ENCODE measurements around the gene SH3D21. TPM values are rescaled to one million over a fixed set of nuclear protein-coding genes. Genes with fewer than 3 reads are reported as not detected.
A peak's percentile ranks its signal among the peaks of the same experiment; 100 is the strongest.

The SH3D21 gene
- 1 to 10 TPM in 2 of 4 donors, under 1 TPM in 2; 0.16 to 3.0 (median 1.0) TPM for total RNA-seq
- 1 to 10 TPM; 1.8 to 7.4 (median 5.8) TPM for polyA plus RNA-seq

DNA sequence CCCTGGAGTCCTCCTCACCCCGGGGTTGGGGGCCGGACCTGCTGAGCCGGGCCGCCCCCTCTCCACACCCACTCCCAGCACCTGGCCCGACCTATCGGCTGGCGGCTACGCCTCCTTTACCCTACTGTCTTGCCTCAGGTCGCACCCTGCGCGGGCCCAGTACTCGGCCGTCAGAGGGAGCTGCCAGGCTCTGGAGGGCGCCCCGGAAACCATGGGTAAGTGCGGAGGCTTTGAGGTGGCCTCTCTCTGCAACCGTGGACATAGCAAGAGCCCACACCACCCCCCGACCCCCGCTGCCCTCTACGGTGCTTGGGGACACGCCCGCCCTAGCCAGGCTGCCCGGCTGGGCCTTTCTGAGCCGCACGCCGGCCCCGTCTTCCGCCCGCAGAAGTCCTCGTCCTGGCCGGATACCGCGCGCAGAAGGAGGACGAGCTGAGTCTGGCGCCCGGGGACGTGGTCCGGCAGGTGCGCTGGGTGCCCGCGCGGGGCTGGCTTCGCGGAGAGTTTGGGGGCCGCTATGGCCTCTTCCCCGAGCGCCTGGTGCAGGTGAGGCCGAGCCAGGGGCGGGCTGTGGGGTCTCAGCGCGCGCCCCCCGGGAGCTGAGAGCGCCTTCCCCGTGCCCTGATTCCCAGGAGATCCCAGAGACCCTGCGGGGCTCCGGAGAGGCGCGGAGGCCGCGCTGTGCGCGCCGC, at the start of gene SH3D21:
TSS of gene SH3D21 (plus strand) at position 159 of the 692 bp plus-strand sequence. CDS start at position 212, 53 bp downstream.
- peak in 2 of 4 donors; percentile 21 to 38 for TF ChIP-seq POLR2AphosphoS5 (IDR thresholded peaks at IDR 0.05)
- no peak for TF ChIP-seq EP300 (IDR thresholded peaks at IDR 0.05)
- TF ChIP-seq, protein P1, sequence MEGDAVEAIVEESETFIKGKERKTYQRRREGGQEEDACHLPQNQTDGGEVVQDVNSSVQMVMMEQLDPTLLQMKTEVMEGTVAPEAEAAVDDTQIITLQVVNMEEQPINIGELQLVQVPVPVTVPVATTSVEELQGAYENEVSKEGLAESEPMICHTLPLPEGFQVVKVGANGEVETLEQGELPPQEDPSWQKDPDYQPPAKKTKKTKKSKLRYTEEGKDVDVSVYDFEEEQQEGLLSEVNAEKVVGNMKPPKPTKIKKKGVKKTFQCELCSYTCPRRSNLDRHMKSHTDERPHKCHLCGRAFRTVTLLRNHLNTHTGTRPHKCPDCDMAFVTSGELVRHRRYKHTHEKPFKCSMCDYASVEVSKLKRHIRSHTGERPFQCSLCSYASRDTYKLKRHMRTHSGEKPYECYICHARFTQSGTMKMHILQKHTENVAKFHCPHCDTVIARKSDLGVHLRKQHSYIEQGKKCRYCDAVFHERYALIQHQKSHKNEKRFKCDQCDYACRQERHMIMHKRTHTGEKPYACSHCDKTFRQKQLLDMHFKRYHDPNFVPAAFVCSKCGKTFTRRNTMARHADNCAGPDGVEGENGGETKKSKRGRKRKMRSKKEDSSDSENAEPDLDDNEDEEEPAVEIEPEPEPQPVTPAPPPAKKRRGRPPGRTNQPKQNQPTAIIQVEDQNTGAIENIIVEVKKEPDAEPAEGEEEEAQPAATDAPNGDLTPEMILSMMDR (IDR thresholded peaks at IDR 0.05): no peak
- TF ChIP-seq POLR2A (IDR thresholded peaks at IDR 0.05): peak in 1 of 2 donors; percentile 7
- 1 to 4% methylated on average over 65 of the region's 65 CpGs for WGBS, 2 donors
- peaks cover 11 to 34% (median 27%) of the 10 kb centered on the region in 4 donors for H3K36me3 ChIP-seq
- H3K9me3 ChIP-seq: no peaks in the 10 kb centered on the region
- peak within 1 kb of the TSS; percentile 69 to 84 (median 78) for H3K27ac ChIP-seq
- peaks cover 2 to 25% (median 17%) of the 10 kb centered on the region in 4 donors for H3K4me1 ChIP-seq
- H3K27me3 ChIP-seq: no peaks in the 10 kb centered on the region
- H3K4me3 ChIP-seq: peak within 1 kb of the TSS; percentile 57 to 92 (median 71)
- intact Hi-C loops (cut with DNase I): loop anchor here (5.0 kb wide), 1 partner anchor 61 kb away; no protein-coding TSS in a partner anchor
- DNase-seq: peak; percentile 73

DNA sequence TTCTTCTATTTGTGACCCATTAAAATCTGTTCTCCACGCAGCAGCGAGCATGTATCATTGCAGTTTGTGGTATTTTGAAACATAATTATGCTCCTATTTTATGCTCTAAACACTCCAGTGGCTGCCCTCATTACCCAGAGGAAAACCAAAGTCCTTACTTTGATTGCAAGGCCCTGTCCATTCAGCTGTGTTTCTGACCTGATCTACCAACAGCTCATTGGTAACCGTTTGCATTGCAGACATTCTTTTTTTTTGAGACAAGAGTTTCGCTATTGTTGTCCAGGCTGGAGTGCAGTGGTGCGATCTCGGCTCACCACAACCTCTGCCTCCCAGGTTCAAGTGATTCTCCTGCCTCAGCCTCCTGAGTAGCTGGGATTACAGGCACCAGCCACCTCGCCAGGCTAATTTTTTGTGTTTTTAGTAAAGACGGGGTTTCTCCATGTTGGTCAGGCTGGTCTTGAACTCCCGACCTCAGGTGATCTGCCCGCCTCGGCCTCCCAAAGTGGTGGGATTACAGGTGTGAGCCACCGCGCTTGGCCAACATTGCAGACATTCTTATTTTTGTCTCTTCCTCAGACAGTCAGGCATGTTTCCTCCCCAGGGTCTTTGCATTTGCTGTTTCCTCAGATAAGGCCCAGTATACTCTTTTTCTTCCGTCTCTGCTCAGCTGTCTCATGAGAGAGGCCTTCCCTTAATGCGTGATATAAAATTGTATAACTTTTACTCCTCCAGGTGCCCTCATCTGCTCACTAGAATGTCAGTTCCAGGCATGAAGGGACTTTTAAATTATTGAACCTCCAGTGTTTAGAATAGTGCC, 49.4 kb upstream of the SH3D21 start:
- WGBS, 2 donors: 77 to 81% methylated on average over 15 of the region's 15 CpGs
- Histone ChIP-seq H3K27me3 (no peaks in the 10 kb centered on the region), H3K9me3 (no peaks in the 10 kb centered on the region), H3K4me1 (peaks cover 0 to 68% (median 49%) of the 10 kb centered on the region in 4 donors), H3K27ac (no peak overlapping the region), H3K4me3 (no peak overlapping the region), H3K36me3 (peaks cover 0 to 26% (median 2%) of the 10 kb centered on the region in 4 donors)
- DNase-seq: no peak
- intact Hi-C loops (cut with DNase I): no loop called here
- TF ChIP-seq EP300 (IDR thresholded peaks at IDR 0.05) (no peak), POLR2A (IDR thresholded peaks at IDR 0.05) (no peak), POLR2AphosphoS5 (IDR thresholded peaks at IDR 0.05) (no peak)
- TF ChIP-seq, protein P1 (IDR thresholded peaks at IDR 0.05): no peak

DNA sequence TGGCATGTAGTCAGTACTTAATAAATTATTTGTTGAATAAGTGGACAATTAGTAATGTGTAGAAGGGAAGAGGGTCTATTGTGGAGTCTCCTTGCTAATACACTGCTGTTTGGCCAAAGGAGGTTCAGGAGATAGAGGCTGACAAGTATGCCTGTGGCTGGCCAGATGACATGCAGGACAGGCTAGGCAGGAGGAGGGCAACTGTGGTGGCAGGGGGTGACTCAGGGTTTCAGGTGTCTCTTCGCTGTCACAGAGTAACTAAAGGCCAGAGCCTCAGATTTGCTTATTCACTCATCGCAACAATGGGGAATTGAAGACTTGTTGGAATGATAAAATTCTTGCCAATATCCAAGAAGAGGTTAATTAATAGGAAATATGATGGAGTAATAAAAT, 48.8 kb upstream of the SH3D21 start:
- Histone ChIP-seq H3K27me3 (no peaks in the 10 kb centered on the region), H3K27ac (no peak overlapping the region), H3K4me3 (no peak overlapping the region), H3K36me3 (peaks cover 0 to 26% (median 2%) of the 10 kb centered on the region in 4 donors), H3K9me3 (no peaks in the 10 kb centered on the region), H3K4me1 (peaks cover 0 to 62% (median 43%) of the 10 kb centered on the region in 4 donors)
- WGBS, 2 donors: 89 to 94% methylated on average over 2 of the region's 2 CpGs
- intact Hi-C loops (cut with DNase I): no loop called here
- no peak for TF ChIP-seq POLR2A (IDR thresholded peaks at IDR 0.05)
- no peak for DNase-seq

DNA sequence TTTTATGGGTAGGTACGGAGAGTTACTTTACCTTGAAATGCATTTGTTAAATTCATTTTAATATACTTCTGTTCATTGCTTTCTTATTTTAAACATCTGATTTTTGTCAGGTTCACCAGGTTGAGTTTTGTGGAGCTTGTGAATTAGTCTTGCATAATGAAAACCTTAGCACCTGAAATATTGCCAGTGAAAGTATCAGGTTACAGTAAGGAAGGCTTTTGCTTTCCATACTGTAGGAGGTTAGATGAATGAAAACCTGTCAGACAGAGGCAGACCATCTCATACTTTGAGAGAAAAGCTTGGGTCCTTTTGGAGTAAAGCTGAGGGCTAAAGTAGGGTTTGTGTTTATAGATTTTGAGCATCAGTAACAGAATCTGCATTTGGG, 47.2 kb upstream of the SH3D21 start:
- WGBS, 2 donors: 45 to 74% methylated on average over 1 of the region's 1 CpG
- no peak overlapping the region for H3K27ac ChIP-seq
- intact Hi-C loops (cut with DNase I): no loop called here

More for the DNA sequence above, 47.2 kb upstream of the SH3D21 start:
- H3K4me1 ChIP-seq: peaks cover 0 to 46% (median 34%) of the 10 kb centered on the region in 4 donors
- no peak for DNase-seq
- TF ChIP-seq POLR2AphosphoS5 (IDR thresholded peaks at IDR 0.05) (no peak), EP300 (IDR thresholded peaks at IDR 0.05) (no peak), POLR2A (IDR thresholded peaks at IDR 0.05) (no peak)
- TF ChIP-seq, protein P1 (IDR thresholded peaks at IDR 0.05): no peak
- peaks cover 0 to 26% (median 2%) of the 10 kb centered on the region in 4 donors for H3K36me3 ChIP-seq
- no peaks in the 10 kb centered on the region for H3K27me3 ChIP-seq
- no peaks in the 10 kb centered on the region for H3K9me3 ChIP-seq
- H3K4me3 ChIP-seq: no peak overlapping the region

Data from sigmoid colon (tissue), 7 donors.